ENCODE data around the gene SEC24D.
"Not testable (repeated sequence)": the region's sequence is repeated elsewhere in the genome, so short reads cannot be mapped to it uniquely, and the experiment has no call there.

The SEC24D gene

DNA sequence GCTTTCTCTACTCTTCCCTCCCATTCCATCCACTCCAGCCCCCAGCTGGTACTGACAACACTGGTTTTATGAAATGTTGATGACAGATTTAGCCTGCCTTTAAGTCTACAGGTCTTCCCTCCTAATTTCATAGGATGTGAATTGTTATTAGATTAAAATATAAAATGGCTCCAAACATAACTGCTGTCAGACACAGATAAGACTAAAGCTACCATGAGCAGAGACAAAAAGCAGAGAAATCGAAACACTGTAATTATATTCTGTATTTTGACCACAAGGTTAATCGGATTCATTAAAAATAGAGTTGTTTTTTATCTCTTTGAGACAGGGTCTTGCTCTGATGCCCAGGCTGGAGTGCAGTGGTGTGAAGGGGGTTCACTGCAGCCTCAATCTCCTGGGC lies 28.3 kb downstream of the SEC24D start:
- no peak for TF ChIP-seq CTBP1 (IDR thresholded peaks at IDR 0.05; ENCODE audit: borderline replicate concordance)
- TF ChIP-seq NFRKB (IDR thresholded peaks at IDR 0.05): no peak
- TF ChIP-seq ELF4 (IDR thresholded peaks at IDR 0.05): no peak
- no peak for TF ChIP-seq FOXK2 (IDR thresholded peaks at IDR 0.05)
- TF ChIP-seq, protein P1, sequence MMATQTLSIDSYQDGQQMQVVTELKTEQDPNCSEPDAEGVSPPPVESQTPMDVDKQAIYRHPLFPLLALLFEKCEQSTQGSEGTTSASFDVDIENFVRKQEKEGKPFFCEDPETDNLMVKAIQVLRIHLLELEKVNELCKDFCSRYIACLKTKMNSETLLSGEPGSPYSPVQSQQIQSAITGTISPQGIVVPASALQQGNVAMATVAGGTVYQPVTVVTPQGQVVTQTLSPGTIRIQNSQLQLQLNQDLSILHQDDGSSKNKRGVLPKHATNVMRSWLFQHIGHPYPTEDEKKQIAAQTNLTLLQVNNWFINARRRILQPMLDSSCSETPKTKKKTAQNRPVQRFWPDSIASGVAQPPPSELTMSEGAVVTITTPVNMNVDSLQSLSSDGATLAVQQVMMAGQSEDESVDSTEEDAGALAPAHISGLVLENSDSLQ (IDR thresholded peaks at IDR 0.05): no peak
- TF ChIP-seq SUZ12 (IDR thresholded peaks at IDR 0.05): no peak
- no peak for TF ChIP-seq TARDBP (IDR thresholded peaks at IDR 0.05)
- TF ChIP-seq FOXM1 (IDR thresholded peaks at IDR 0.05; ENCODE audit: borderline replicate concordance): no peak
- TF ChIP-seq LEF1 (IDR thresholded peaks at IDR 0.05; ENCODE audit: borderline replicate concordance): no peak
- no peak for TF ChIP-seq FOXA1 (IDR thresholded peaks at IDR 0.05)
- TF ChIP-seq ARNT (IDR thresholded peaks at IDR 0.05): no peak
- TF ChIP-seq BHLHE40 (IDR thresholded peaks at IDR 0.05; ENCODE audit: borderline replicate concordance): no peak
- DNase-seq (ENCODE audit: extremely low spot score): no peak
- POLR2A ChIA-PET: no interaction called here
- CTCF ChIA-PET: no interaction called here

DNA sequence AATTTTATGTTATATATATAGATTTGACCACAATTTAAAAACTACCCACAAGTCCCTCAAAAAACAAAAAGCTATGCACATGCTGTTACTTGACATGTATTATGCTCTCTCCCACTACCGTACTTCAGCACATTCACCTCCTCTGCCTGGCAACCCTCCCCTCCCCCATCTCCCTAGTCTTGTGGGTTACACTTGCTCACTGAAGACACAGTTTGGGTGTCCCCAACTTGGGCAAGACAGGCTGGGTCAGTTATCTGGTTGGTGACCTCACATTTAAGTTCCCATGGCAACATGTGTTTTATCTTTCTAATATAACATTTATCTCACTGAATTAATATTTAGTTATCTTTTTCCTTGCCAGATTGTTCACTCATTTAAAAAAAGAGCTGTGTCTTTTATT lies 32.7 kb downstream of the SEC24D start:
- CTCF ChIA-PET: no interaction called here
- TF ChIP-seq SUZ12 (IDR thresholded peaks at IDR 0.05): no peak
- no peak for TF ChIP-seq ARNT (IDR thresholded peaks at IDR 0.05)
- TF ChIP-seq, protein P1 (IDR thresholded peaks at IDR 0.05): no peak
- TF ChIP-seq ZNF384 (IDR thresholded peaks at IDR 0.05): no peak
- no peak for TF ChIP-seq HDGF (IDR thresholded peaks at IDR 0.05; ENCODE audit: borderline replicate concordance)
- TF ChIP-seq L3MBTL2 (conservative IDR thresholded peaks at IDR 0.05): no peak
- no peak for TF ChIP-seq BHLHE40 (IDR thresholded peaks at IDR 0.05; ENCODE audit: borderline replicate concordance)
- TF ChIP-seq NFRKB (IDR thresholded peaks at IDR 0.05): no peak
- no peak for TF ChIP-seq SP1 (IDR thresholded peaks at IDR 0.05)
- no peak for TF ChIP-seq FOXM1 (IDR thresholded peaks at IDR 0.05; ENCODE audit: borderline replicate concordance)
- TF ChIP-seq CTBP1 (IDR thresholded peaks at IDR 0.05; ENCODE audit: borderline replicate concordance): no peak
- TF ChIP-seq FOXA1 (IDR thresholded peaks at IDR 0.05): no peak
- TF ChIP-seq FOXK2 (IDR thresholded peaks at IDR 0.05): no peak
- no peak for DNase-seq (ENCODE audit: extremely low spot score)
- POLR2A ChIA-PET: no interaction called here

GRCh38 chr4:118801895-118802575 lies 33.9 kb downstream of the SEC24D start:
- POLR2A ChIA-PET: no interaction called here
- TF ChIP-seq BHLHE40 (IDR thresholded peaks at IDR 0.05; ENCODE audit: borderline replicate concordance) (no peak), ARNT (IDR thresholded peaks at IDR 0.05) (no peak), HDGF (IDR thresholded peaks at IDR 0.05; ENCODE audit: borderline replicate concordance) (no peak), NFRKB (IDR thresholded peaks at IDR 0.05) (no peak), ZNF384 (IDR thresholded peaks at IDR 0.05) (no peak), CTBP1 (IDR thresholded peaks at IDR 0.05; ENCODE audit: borderline replicate concordance) (no peak), LEF1 (IDR thresholded peaks at IDR 0.05; ENCODE audit: borderline replicate concordance) (no peak), FOXA1 (IDR thresholded peaks at IDR 0.05) (no peak), FOXM1 (IDR thresholded peaks at IDR 0.05; ENCODE audit: borderline replicate concordance) (no peak), ELF4 (IDR thresholded peaks at IDR 0.05) (no peak), TARDBP (IDR thresholded peaks at IDR 0.05) (no peak), SP1 (IDR thresholded peaks at IDR 0.05) (no peak), FOXK2 (IDR thresholded peaks at IDR 0.05) (no peak), SUZ12 (IDR thresholded peaks at IDR 0.05) (no peak), L3MBTL2 (conservative IDR thresholded peaks at IDR 0.05) (no peak)
- TF ChIP-seq, protein P1 (IDR thresholded peaks at IDR 0.05): no peak
- DNase-seq (ENCODE audit: extremely low spot score): no peak
- CTCF ChIA-PET: no interaction called here

GRCh38 chr4:118799231-118799942 lies 36.5 kb downstream of the SEC24D start:
- TF ChIP-seq, protein P1 (IDR thresholded peaks at IDR 0.05): no peak
- ChIA-PET CTCF (no interaction called here), POLR2A (no interaction called here)
- no peak for DNase-seq (ENCODE audit: extremely low spot score)

GRCh38 chr4:118798658-118799057 lies 37.3 kb downstream of the SEC24D start:
- POLR2A ChIA-PET: no interaction called here
- TF ChIP-seq L3MBTL2 (conservative IDR thresholded peaks at IDR 0.05): no peak
- peak; percentile 14 for DNase-seq (ENCODE audit: extremely low spot score)
- CTCF ChIA-PET: no interaction called here

GRCh38 chr4:118797558-118798142 lies 38.3 kb downstream of the SEC24D start:
- TF ChIP-seq LEF1 (IDR thresholded peaks at IDR 0.05; ENCODE audit: borderline replicate concordance) (no peak), FOXM1 (IDR thresholded peaks at IDR 0.05; ENCODE audit: borderline replicate concordance) (no peak), FOXA1 (IDR thresholded peaks at IDR 0.05) (no peak), FOXK2 (IDR thresholded peaks at IDR 0.05) (no peak), BHLHE40 (IDR thresholded peaks at IDR 0.05; ENCODE audit: borderline replicate concordance) (no peak), CTBP1 (IDR thresholded peaks at IDR 0.05; ENCODE audit: borderline replicate concordance) (no peak), ZNF384 (IDR thresholded peaks at IDR 0.05) (no peak), NFRKB (IDR thresholded peaks at IDR 0.05) (no peak)
- TF ChIP-seq, protein P1 (IDR thresholded peaks at IDR 0.05): no peak
- CTCF ChIA-PET: no interaction called here
- POLR2A ChIA-PET: no interaction called here
- DNase-seq (ENCODE audit: extremely low spot score): no peak

GRCh38 chr4:118791690-118792446 lies 44.1 kb downstream of the SEC24D start:
- POLR2A ChIA-PET; CTCF ChIA-PET; DNase-seq (ENCODE audit: extremely low spot score): not testable (repeated sequence)
